GM23338 (cell line): Measurements from ENCODE around the gene CADPS.

Experiments
- CREB1 ChIP-seq: fragments of 250-450 bp; sonication (Bioruptor Pico); IDR thresholded peaks from 2 replicates; pipeline ENCODE4 v1.5.0; 2020; ENCODE audit warnings: low read depth, mild to moderate bottlenecking, moderate library complexity
- CTCF ChIP-seq, 2 experiments: fragments of 200-600 bp in 1 of 2; sonication (generic) in 1 of 2; conservative IDR thresholded peaks; 2 replicates each; pipeline versions ENCODE4 v1.5.1 to v1.6.1; 2016 to 2017; ENCODE audit warnings: antibody characterized with exemption in 2 of 2, low read depth in 2 of 2, mild to moderate bottlenecking in 2 of 2, moderate library complexity in 1 of 2
- ETS1 ChIP-seq: IDR thresholded peaks from 2 replicates; pipeline ENCODE4 v1.6.1; 2016; ENCODE audit warnings: antibody characterized with exemption
- EZH2 ChIP-seq: fragments of 200-600 bp; sonication (generic); IDR thresholded peaks from one replicate; pipeline ENCODE4 v1.8.0; 2017; ENCODE audit warnings: antibody characterized with exemption, mild to moderate bottlenecking, low read depth; ENCODE audit not compliant: unreplicated experiment
- EZH2phosphoT487 ChIP-seq: fragments of 200-600 bp; sonication (generic); IDR thresholded peaks from one replicate; pipeline ENCODE4 v1.8.1; 2018; ENCODE audit warnings: antibody characterized with exemption; ENCODE audit not compliant: unreplicated experiment
- JUNB ChIP-seq: IDR thresholded peaks from one replicate; pipeline ENCODE4 v1.6.1; 2016; ENCODE audit warnings: antibody characterized with exemption; ENCODE audit not compliant: unreplicated experiment
- NANOG ChIP-seq: IDR thresholded peaks from 2 replicates; pipeline ENCODE4 v1.6.1; 2016; ENCODE audit warnings: antibody characterized with exemption, borderline replicate concordance
- POLR2AphosphoS5 ChIP-seq: IDR thresholded peaks from 2 replicates; pipeline ENCODE4 v1.6.1; 2016; ENCODE audit warnings: antibody characterized with exemption, low read depth
- ZNF114 ChIP-seq: fragments of 250-450 bp; sonication (Bioruptor Pico); IDR thresholded peaks from 2 replicates; pipeline ENCODE4 v1.5.0; 2020; ENCODE audit warnings: mild to moderate bottlenecking, moderate library complexity
- ZNF331 ChIP-seq: fragments of 250-450 bp; sonication (Bioruptor Pico); IDR thresholded peaks from 2 replicates; pipeline ENCODE4 v1.5.0; 2020; ENCODE audit warnings: low read depth, mild to moderate bottlenecking, moderate library complexity
- TF ChIP-seq, protein P1 (sequence below): IDR thresholded peaks from one replicate; pipeline ENCODE4 v1.6.1; 2018; ENCODE audit warnings: antibody characterized with exemption; ENCODE audit not compliant: unreplicated experiment

GRCh38 chr3:62577153-62577552 is 298.1 kb downstream of the CADPS start:
- TF ChIP-seq, protein P1, sequence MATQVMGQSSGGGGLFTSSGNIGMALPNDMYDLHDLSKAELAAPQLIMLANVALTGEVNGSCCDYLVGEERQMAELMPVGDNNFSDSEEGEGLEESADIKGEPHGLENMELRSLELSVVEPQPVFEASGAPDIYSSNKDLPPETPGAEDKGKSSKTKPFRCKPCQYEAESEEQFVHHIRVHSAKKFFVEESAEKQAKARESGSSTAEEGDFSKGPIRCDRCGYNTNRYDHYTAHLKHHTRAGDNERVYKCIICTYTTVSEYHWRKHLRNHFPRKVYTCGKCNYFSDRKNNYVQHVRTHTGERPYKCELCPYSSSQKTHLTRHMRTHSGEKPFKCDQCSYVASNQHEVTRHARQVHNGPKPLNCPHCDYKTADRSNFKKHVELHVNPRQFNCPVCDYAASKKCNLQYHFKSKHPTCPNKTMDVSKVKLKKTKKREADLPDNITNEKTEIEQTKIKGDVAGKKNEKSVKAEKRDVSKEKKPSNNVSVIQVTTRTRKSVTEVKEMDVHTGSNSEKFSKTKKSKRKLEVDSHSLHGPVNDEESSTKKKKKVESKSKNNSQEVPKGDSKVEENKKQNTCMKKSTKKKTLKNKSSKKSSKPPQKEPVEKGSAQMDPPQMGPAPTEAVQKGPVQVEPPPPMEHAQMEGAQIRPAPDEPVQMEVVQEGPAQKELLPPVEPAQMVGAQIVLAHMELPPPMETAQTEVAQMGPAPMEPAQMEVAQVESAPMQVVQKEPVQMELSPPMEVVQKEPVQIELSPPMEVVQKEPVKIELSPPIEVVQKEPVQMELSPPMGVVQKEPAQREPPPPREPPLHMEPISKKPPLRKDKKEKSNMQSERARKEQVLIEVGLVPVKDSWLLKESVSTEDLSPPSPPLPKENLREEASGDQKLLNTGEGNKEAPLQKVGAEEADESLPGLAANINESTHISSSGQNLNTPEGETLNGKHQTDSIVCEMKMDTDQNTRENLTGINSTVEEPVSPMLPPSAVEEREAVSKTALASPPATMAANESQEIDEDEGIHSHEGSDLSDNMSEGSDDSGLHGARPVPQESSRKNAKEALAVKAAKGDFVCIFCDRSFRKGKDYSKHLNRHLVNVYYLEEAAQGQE: no peak
- no peak for TF ChIP-seq CTCF (conservative IDR thresholded peaks at IDR 0.05; ENCODE audit: low read depth in 2 of 2)
- no peak for TF ChIP-seq ETS1
- no peak for TF ChIP-seq EZH2
- no peak for TF ChIP-seq POLR2AphosphoS5
- TF ChIP-seq CREB1 (CRISPR knock-in tag): no peak
- no peak for TF ChIP-seq ZNF331 (CRISPR knock-in tag)
- TF ChIP-seq JUNB: no peak
- no peak for TF ChIP-seq EZH2phosphoT487
- no peak for TF ChIP-seq ZNF114 (CRISPR knock-in tag)
- no peak for TF ChIP-seq NANOG
